ENCODE measurements around the gene NUDCD2.
"Not testable (repeated sequence)": the region's sequence is repeated elsewhere in the genome, so short reads cannot be mapped to it uniquely, and the experiment has no call there.

NUDCD2 gene

GRCh38 chr5:163460562-163461171 lies 765 bp upstream of the NUDCD2 start, which contains the start of gene HMMR:
HMMR (plus strand) TSS chr5:163460632; CDS start chr5:163460693, 61 bp downstream.
- Histone ChIP-seq H3K27ac (ENCODE audit: low read depth, low read length) (peak within 1 kb of the TSS; percentile 74), H3K36me3 (ENCODE audit: insufficient read depth, low read length) (no peaks in the 10 kb centered on the region), H3K4me1 (ENCODE audit: insufficient read depth, low read length) (peaks cover 21% of the 10 kb centered on the region), H3K27me3 (ENCODE audit: control insufficient read depth in 1 of 2, insufficient read depth in 2 of 2, low read length in 2 of 2) (no peaks in the 10 kb centered on the region), H3K9ac (ENCODE audit: low read length) (peak within 1 kb of the TSS; percentile 97), H3K9me3 (ENCODE audit: low read length) (no peaks in the 10 kb centered on the region), H3K4me3 (ENCODE audit: low read depth in 1 of 2, low read length in 2 of 2) (peak within 1 kb of the TSS; percentile 85 to 91)

- H3K36me3 ChIP-seq (ENCODE audit: insufficient read depth, low read length) = peaks cover 8% of the 10 kb centered on the region
- peak overlapping the region; percentile 74 for H3K27ac ChIP-seq (ENCODE audit: low read depth, low read length)
- peaks cover 21% of the 10 kb centered on the region for H3K4me1 ChIP-seq (ENCODE audit: insufficient read depth, low read length)
- H3K27me3 ChIP-seq (ENCODE audit: control insufficient read depth in 1 of 2, insufficient read depth in 2 of 2, low read length in 2 of 2) = no peaks in the 10 kb centered on the region
- no peaks in the 10 kb centered on the region for H3K9me3 ChIP-seq (ENCODE audit: low read length)
- peak overlapping the region; percentile 85 to 91 for H3K4me3 ChIP-seq (ENCODE audit: low read depth in 1 of 2, low read length in 2 of 2)
- H3K9ac ChIP-seq (ENCODE audit: low read length) = peak overlapping the region; percentile 97
Observed at GRCh38 chr5:163459462-163459818, 462 bp downstream of the NUDCD2 start.

- Histone ChIP-seq H3K27ac (ENCODE audit: low read depth, low read length) (peak overlapping the region; percentile 74), H3K9ac (ENCODE audit: low read length) (peak overlapping the region; percentile 97), H3K4me1 (ENCODE audit: insufficient read depth, low read length) (peaks cover 21% of the 10 kb centered on the region), H3K36me3 (ENCODE audit: insufficient read depth, low read length) (peaks cover 8% of the 10 kb centered on the region), H3K27me3 (ENCODE audit: control insufficient read depth in 1 of 2, insufficient read depth in 2 of 2, low read length in 2 of 2) (no peaks in the 10 kb centered on the region), H3K4me3 (ENCODE audit: low read depth in 1 of 2, low read length in 2 of 2) (peak overlapping the region; percentile 85 to 91), H3K9me3 (ENCODE audit: low read length) (no peaks in the 10 kb centered on the region)
Observed at GRCh38 chr5:163458778-163459385, 1.0 kb downstream of the NUDCD2 start.

GRCh38 chr5:163456840-163457239 lies 3.1 kb downstream of the NUDCD2 start:
- peaks cover 12% of the 10 kb centered on the region for H3K36me3 ChIP-seq (ENCODE audit: insufficient read depth, low read length)
- peaks cover 21% of the 10 kb centered on the region for H3K4me1 ChIP-seq (ENCODE audit: insufficient read depth, low read length)
- H3K4me3 ChIP-seq (ENCODE audit: low read depth in 1 of 2, low read length in 2 of 2) = no peak overlapping the region
- no peaks in the 10 kb centered on the region for H3K9me3 ChIP-seq (ENCODE audit: low read length)
- H3K27ac ChIP-seq (ENCODE audit: low read depth, low read length) = no peak overlapping the region
- H3K9ac ChIP-seq (ENCODE audit: low read length) = no peak overlapping the region
- H3K27me3 ChIP-seq (ENCODE audit: control insufficient read depth in 1 of 2, insufficient read depth in 2 of 2, low read length in 2 of 2) = no peaks in the 10 kb centered on the region

GRCh38 chr5:163456029-163456589 lies 3.8 kb downstream of the NUDCD2 start:
- peaks cover 12% of the 10 kb centered on the region for H3K36me3 ChIP-seq (ENCODE audit: insufficient read depth, low read length)
- no peak overlapping the region for H3K4me3 ChIP-seq (ENCODE audit: low read depth in 1 of 2, low read length in 2 of 2)
- no peak overlapping the region for H3K27ac ChIP-seq (ENCODE audit: low read depth, low read length)
- peaks cover 19% of the 10 kb centered on the region for H3K4me1 ChIP-seq (ENCODE audit: insufficient read depth, low read length)
- no peaks in the 10 kb centered on the region for H3K27me3 ChIP-seq (ENCODE audit: control insufficient read depth in 1 of 2, insufficient read depth in 2 of 2, low read length in 2 of 2)
- H3K9me3 ChIP-seq (ENCODE audit: low read length) = no peaks in the 10 kb centered on the region
- no peak overlapping the region for H3K9ac ChIP-seq (ENCODE audit: low read length)

- H3K27me3 ChIP-seq (ENCODE audit: control insufficient read depth in 1 of 2, insufficient read depth in 2 of 2, low read length in 2 of 2); H3K9me3 ChIP-seq (ENCODE audit: low read length); H3K9ac ChIP-seq (ENCODE audit: low read length); H3K4me3 ChIP-seq (ENCODE audit: low read depth in 1 of 2, low read length in 2 of 2); H3K27ac ChIP-seq (ENCODE audit: low read depth, low read length): not testable (repeated sequence)
- H3K4me1 ChIP-seq (ENCODE audit: insufficient read depth, low read length) = peaks cover 14% of the 10 kb centered on the region
- H3K36me3 ChIP-seq (ENCODE audit: insufficient read depth, low read length) = peaks cover 12% of the 10 kb centered on the region
Observed at GRCh38 chr5:163455406-163455805, 4.5 kb downstream of the NUDCD2 start.

- Histone ChIP-seq H3K27ac (ENCODE audit: low read depth, low read length) (no peak overlapping the region), H3K9ac (ENCODE audit: low read length) (no peak overlapping the region), H3K36me3 (ENCODE audit: insufficient read depth, low read length) (peaks cover 12% of the 10 kb centered on the region)
Observed at GRCh38 chr5:163453705-163454104, 6.2 kb downstream of the NUDCD2 start.

GRCh38 chr5:163451489-163451888 lies 8.4 kb downstream of the NUDCD2 start:
- Histone ChIP-seq H3K27ac (ENCODE audit: low read depth, low read length) (no peak overlapping the region), H3K27me3 (ENCODE audit: control insufficient read depth in 1 of 2, insufficient read depth in 2 of 2, low read length in 2 of 2) (no peaks in the 10 kb centered on the region), H3K9me3 (ENCODE audit: low read length) (no peaks in the 10 kb centered on the region), H3K9ac (ENCODE audit: low read length) (no peak overlapping the region), H3K36me3 (ENCODE audit: insufficient read depth, low read length) (peaks cover 24% of the 10 kb centered on the region), H3K4me3 (ENCODE audit: low read depth in 1 of 2, low read length in 2 of 2) (no peak overlapping the region), H3K4me1 (ENCODE audit: insufficient read depth, low read length) (no peaks in the 10 kb centered on the region)

More at GRCh38 chr5:163453705-163454104, 6.2 kb downstream of the NUDCD2 start:
- H3K4me3 ChIP-seq (ENCODE audit: low read depth in 1 of 2, low read length in 2 of 2) = no peak overlapping the region
- H3K9me3 ChIP-seq (ENCODE audit: low read length) = no peaks in the 10 kb centered on the region
- peaks cover 7% of the 10 kb centered on the region for H3K4me1 ChIP-seq (ENCODE audit: insufficient read depth, low read length)
- H3K27me3 ChIP-seq (ENCODE audit: control insufficient read depth in 1 of 2, insufficient read depth in 2 of 2, low read length in 2 of 2) = no peaks in the 10 kb centered on the region

GRCh38 chr5:163448491-163448890 lies 11.4 kb downstream of the NUDCD2 start:
- peaks cover 23% of the 10 kb centered on the region for H3K36me3 ChIP-seq (ENCODE audit: insufficient read depth, low read length)
- no peaks in the 10 kb centered on the region for H3K27me3 ChIP-seq (ENCODE audit: control insufficient read depth in 1 of 2, insufficient read depth in 2 of 2, low read length in 2 of 2)
- no peak overlapping the region for H3K4me3 ChIP-seq (ENCODE audit: low read depth in 1 of 2, low read length in 2 of 2)

GRCh38 chr5:163447875-163448274 lies 12.0 kb downstream of the NUDCD2 start:
- Histone ChIP-seq H3K9me3 (ENCODE audit: low read length) (no peaks in the 10 kb centered on the region), H3K36me3 (ENCODE audit: insufficient read depth, low read length) (peaks cover 25% of the 10 kb centered on the region), H3K9ac (ENCODE audit: low read length) (no peak overlapping the region), H3K4me3 (ENCODE audit: low read depth in 1 of 2, low read length in 2 of 2) (no peak overlapping the region), H3K4me1 (ENCODE audit: insufficient read depth, low read length) (no peaks in the 10 kb centered on the region), H3K27me3 (ENCODE audit: control insufficient read depth in 1 of 2, insufficient read depth in 2 of 2, low read length in 2 of 2) (no peaks in the 10 kb centered on the region), H3K27ac (ENCODE audit: low read depth, low read length) (no peak overlapping the region)

More at GRCh38 chr5:163448491-163448890, 11.4 kb downstream of the NUDCD2 start:
- H3K9me3 ChIP-seq (ENCODE audit: low read length) = no peaks in the 10 kb centered on the region
- no peak overlapping the region for H3K27ac ChIP-seq (ENCODE audit: low read depth, low read length)
- H3K9ac ChIP-seq (ENCODE audit: low read length) = no peak overlapping the region
- no peaks in the 10 kb centered on the region for H3K4me1 ChIP-seq (ENCODE audit: insufficient read depth, low read length)

- H3K36me3 ChIP-seq (ENCODE audit: insufficient read depth, low read length) = peaks cover 31% of the 10 kb centered on the region
- no peaks in the 10 kb centered on the region for H3K4me1 ChIP-seq (ENCODE audit: insufficient read depth, low read length)
- no peak overlapping the region for H3K4me3 ChIP-seq (ENCODE audit: low read depth in 1 of 2, low read length in 2 of 2)
- H3K27ac ChIP-seq (ENCODE audit: low read depth, low read length) = no peak overlapping the region
- no peaks in the 10 kb centered on the region for H3K9me3 ChIP-seq (ENCODE audit: low read length)
- no peaks in the 10 kb centered on the region for H3K27me3 ChIP-seq (ENCODE audit: control insufficient read depth in 1 of 2, insufficient read depth in 2 of 2, low read length in 2 of 2)
- H3K9ac ChIP-seq (ENCODE audit: low read length) = no peak overlapping the region
Observed at GRCh38 chr5:163447191-163447590, 12.7 kb downstream of the NUDCD2 start.
